HG02759 (cell line): ENCODE measurements around the gene TACO1.

ENCODE experiments used
- ATAC-seq: cut with Tn5 transposase; IDR thresholded peaks from one replicate; pipeline ENCODE4 v1.9.1; 2021; ENCODE audit warnings: mild to moderate bottlenecking, moderate library complexity; ENCODE audit not compliant: unreplicated experiment

TACO1 gene

GRCh38 chr17:63600569-63601438, at the start of gene TACO1:
TACO1 (plus strand) TSS chr17:63600895; CDS start chr17:63601084, 189 bp downstream.
- ATAC-seq: peak; percentile 91

DNA sequence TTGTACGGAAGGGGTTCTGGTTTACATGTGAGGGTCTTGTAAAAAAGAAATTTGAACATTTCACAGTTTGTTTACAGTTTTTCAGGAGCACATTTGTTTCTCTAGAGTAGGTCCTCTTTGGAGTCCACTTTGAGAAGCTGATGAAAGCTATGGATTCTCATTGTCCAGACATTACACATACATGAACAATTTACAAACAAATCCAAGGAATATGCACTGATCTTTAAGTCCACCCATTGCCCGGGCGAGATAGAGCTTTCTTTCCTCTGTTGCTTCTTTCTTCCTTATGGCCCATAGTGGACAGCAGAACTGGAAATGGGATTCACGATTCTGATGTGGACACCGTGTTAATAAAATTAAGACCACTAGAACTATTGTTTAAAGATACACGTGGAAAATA, 48.5 kb upstream of the TACO1 start:
- no peak for ATAC-seq

GRCh38 chr17:63555500-63556156, 45.1 kb upstream of the TACO1 start:
- ATAC-seq: no peak

- no peak for ATAC-seq
Measured at GRCh38 chr17:63557416-63557815, 43.3 kb upstream of the TACO1 start.

DNA sequence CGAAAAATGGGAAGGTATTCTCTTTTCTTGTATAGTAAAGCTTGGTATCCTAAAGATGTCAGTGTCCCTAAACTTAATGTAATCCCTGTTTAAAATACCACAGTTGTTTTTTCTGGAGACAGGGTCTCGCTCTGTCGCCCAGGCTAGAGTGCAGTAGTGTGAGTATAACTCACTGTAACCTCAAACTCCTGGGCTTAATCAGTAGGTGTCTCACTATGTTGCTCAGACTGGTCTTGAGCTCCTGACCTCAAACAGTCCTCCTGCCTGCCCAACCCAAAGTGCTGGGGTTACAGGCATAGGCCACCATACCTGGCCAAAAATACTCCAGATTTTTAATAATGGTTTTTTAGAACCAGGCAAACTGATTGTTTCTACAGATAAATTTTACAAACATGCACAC, 42.3 kb upstream of the TACO1 start:
- ATAC-seq: no peak

DNA sequence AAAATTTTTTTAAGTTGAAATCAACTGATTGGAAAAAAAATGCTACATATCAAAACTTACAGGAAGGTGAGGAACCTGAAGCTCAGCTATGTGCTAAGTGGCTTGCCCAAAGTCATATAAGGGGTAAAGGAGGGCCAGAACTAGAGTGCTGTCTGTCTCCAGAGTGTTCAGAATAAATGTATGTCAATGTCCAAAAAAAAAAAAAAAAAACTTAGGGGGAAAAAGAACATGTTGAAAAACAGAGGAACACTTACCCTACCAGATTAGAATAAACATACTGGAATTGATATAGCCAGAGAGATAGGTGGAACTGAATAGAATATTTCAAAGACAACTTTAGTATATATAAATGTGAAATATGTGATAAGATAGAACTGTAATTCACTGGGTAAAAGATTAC, 38.9 kb upstream of the TACO1 start:
- ATAC-seq: no peak

DNA sequence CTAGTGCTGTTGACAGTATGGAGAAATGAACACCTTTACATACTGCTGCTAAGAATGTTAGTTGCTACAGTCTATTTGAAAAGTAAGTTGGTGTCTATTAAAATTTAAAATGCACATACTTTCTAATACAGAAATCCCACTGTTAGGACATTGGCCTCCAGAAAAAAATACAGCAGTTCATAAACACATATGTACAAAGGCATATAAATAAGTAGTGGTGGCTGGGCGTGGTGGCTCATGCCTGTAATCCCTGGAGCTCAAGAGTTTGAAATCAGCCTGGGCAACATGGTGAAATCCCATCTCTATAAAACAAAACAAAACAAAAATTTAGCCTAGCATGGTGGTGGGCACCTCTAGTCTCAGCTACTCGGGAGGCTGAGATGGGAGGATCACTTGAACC, 37.4 kb upstream of the TACO1 start:
- ATAC-seq: no peak

DNA sequence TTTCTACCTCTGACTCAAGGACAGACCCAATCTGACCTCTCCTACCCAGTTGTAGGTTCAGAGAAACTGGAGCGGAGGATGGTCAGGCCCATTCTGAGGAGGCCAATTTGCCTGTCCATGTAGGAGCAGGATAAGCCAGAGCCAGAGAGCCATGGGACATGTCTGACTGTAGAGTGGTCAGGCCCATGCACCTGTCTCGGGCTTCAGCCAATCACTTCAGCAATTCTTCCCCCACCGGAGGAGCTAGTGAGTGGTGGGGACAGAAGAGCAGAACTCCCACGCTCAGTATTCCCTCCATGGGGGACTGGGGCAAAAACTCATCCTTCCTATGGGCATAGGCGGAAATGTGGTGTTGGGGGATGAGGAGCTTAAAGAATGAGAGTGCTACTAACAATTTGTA, 36.1 kb upstream of the TACO1 start:
- no peak for ATAC-seq

DNA sequence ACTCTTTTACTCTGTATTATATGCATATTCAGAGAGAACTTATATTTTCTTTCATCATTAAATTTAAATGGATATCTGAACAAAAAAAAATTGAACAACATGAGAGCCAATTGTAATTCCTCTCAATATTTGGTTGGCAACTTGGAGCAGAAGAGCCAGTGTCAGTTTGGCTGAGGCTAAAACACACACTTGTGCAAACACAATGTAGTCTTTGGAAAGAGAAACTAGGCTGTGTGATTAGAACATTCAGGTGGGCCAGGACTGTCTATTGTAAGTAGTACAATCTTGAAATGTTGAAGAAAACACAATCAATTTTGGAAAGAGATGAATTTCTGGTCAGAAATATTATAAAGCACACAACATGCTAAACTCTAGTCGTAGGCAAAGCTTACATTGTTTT, 33.5 kb upstream of the TACO1 start:
- ATAC-seq: no peak

DNA sequence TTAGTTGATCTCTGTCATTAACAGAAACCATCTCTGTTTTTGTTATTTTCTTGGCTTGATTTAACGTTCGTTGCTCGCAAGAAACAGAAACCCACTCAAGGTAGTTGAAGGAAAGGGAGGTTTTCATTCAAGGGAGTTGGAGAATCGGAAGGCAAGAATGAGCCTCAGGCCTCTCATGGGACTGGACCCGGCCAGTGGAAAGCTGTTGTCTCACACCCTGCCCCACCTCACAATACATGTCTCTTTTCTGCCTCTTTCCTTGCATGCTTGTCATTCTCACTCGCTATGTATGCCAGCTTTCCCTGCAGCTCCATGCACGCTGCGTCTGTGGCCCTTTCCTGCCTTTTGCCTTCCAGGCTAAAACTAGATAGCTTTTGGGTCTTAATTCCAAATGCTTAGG, 32.1 kb upstream of the TACO1 start:
- ATAC-seq: no peak

DNA sequence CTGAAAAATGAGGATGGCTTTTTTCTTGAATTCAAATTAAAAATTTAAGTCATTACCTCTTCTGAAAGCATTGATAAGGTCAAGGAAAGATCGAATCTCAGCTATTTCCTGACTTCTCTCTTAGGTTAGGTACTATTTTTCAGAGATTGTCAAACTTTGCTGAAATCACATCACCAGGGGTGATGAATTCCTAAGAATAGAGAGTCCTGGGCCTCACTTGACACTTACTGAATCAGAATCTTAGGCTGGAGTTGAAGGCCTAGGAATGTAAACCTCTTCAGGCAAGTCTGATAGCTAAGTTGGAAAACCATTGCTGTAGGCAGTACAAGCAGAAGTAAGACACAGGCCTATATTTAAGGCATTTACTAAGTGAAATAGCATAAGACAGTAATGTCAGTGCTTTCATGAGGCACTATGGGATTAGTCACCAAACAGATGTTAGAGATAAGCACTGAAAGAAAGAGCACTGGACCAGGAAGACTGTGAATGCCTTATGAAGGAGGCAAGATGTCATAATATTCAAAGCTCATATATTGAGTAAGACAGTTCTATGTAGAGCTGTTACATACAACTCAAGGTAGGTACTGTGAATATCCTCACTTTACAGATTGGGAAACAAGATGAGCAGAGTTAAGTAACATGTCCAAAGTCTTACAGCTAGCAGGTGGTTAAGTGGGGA, 28.9 kb upstream of the TACO1 start:
- ATAC-seq: no peak

GRCh38 chr17:63573634-63574033, 27.1 kb upstream of the TACO1 start:
- ATAC-seq: no peak

GRCh38 chr17:63578027-63578768, 22.5 kb upstream of the TACO1 start:
- no peak for ATAC-seq

GRCh38 chr17:63578769-63579111, 22.0 kb upstream of the TACO1 start:
- no peak for ATAC-seq

- no peak for ATAC-seq
Measured at GRCh38 chr17:63579633-63580032, 21.1 kb upstream of the TACO1 start.

- ATAC-seq: no peak
Measured at GRCh38 chr17:63587770-63588169, 12.9 kb upstream of the TACO1 start.

- no peak for ATAC-seq
Measured at GRCh38 chr17:63588797-63589196, 11.9 kb upstream of the TACO1 start.

- no peak for ATAC-seq
Measured at GRCh38 chr17:63589646-63590045, 11.0 kb upstream of the TACO1 start.

DNA sequence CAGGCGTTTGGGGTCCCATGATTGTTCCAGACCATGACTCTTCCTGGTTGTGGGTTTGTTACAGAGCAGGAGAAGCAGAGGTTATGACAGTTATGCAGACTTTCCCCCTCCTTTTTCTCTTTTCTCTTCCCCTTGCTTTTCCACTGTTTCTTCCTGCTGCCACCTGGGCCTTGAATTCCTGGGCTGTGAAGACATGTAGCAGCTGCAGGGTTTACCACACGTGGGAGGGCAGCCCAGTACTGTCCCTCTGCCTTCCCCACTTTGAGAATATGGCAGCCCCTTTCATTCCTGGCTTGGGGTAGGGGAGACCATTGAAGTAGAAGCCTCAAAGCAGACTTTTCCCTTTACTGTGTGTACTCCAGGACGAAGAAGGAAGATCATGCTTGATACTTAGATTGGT, 7.9 kb upstream of the TACO1 start:
- no peak for ATAC-seq

DNA sequence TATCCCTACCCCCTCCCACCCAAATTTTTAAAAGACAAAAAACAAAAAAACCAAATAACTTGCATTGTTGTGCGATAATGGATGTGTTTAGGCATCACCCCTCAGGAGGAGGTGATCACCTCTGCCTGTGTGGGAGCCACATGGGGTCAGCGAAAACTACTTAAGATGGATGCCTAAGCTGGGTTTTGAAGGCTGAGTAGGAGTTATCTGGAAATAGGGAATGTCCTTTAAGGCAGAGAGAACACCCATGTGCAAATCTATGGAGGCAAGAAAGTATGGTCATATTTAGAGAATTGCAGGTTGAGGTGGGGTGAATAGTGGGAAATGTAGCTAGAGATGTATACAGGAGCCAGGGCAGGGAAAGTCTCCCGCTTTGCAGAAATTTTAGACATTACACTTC, 5.6 kb upstream of the TACO1 start:
- no peak for ATAC-seq

- no peak for ATAC-seq
Measured at GRCh38 chr17:63596856-63597586, 3.7 kb upstream of the TACO1 start.
